Astrocyte (in vitro differentiated cells and primary cell): ENCODE measurements around the gene YAF2. TPM values are rescaled to one million over a fixed set of nuclear protein-coding genes. Genes with fewer than 3 reads are reported as not detected.

Experiments
- DNase-seq: peaks from one replicate; pipeline ENCODE4 v3.0.0-alpha.2; 2010; ENCODE audit warnings: low read depth
- FAIRE-seq: peaks from 2 replicates; lab custom pipeline; 2011; peaks lifted over from hg19 to GRCh38; lab: Jason Lieb, UNC
- H2AFZ ChIP-seq: 2 replicates; pipeline ENCODE4 v1.6.0; 2012; ENCODE audit warnings: low read depth, low read length, inconsistent platforms
- H3K27ac ChIP-seq: 2 replicates; pipeline ENCODE4 v1.5.1; 2011; ENCODE audit warnings: low read depth, low read length, inconsistent platforms
- H3K27me3 ChIP-seq: 2 replicates; pipeline ENCODE4 v1.6.0; 2011; ENCODE audit warnings: low read length, inconsistent platforms; ENCODE audit not compliant: insufficient read depth
- H3K36me3 ChIP-seq: 2 replicates; pipeline ENCODE4 v1.5.1; 2011; ENCODE audit warnings: low read length, inconsistent platforms; ENCODE audit not compliant: insufficient read depth
- H3K4me1 ChIP-seq: 2 replicates; pipeline ENCODE4 v1.5.1; 2011; ENCODE audit warnings: low read length, inconsistent platforms; ENCODE audit not compliant: insufficient read depth
- H3K4me2 ChIP-seq: 2 replicates; pipeline ENCODE4 v1.6.0; 2012; ENCODE audit warnings: low read length, inconsistent platforms
- H3K4me3 ChIP-seq: 2 replicates; pipeline ENCODE4 v1.5.1; 2011; ENCODE audit warnings: low read depth, mild to moderate bottlenecking, low read length, inconsistent platforms; ENCODE audit not compliant: insufficient read depth
- H3K79me2 ChIP-seq: 2 replicates; pipeline ENCODE4 v1.6.0; 2012; ENCODE audit warnings: mild to moderate bottlenecking, low read length, inconsistent platforms; ENCODE audit not compliant: insufficient read depth
- H3K9ac ChIP-seq: 2 replicates; pipeline ENCODE4 v1.6.0; 2012; ENCODE audit warnings: mild to moderate bottlenecking, low read length, inconsistent platforms
- H3K9me3 ChIP-seq: 2 replicates; pipeline ENCODE4 v1.5.1; 2012; ENCODE audit warnings: low read depth, mild to moderate bottlenecking, low read length, inconsistent platforms; ENCODE audit not compliant: insufficient read depth
- H4K20me1 ChIP-seq: 2 replicates; pipeline ENCODE4 v1.6.0; 2012; ENCODE audit warnings: low read length, inconsistent platforms; ENCODE audit not compliant: insufficient read depth
- H3K27ac Mint-ChIP-seq: one replicate; pipeline ENCODE4 v1.8.0; 2021; ENCODE audit warnings: mild to moderate bottlenecking, mixed read lengths; ENCODE audit not compliant: unreplicated experiment
- H3K27me3 Mint-ChIP-seq: one replicate; pipeline ENCODE4 v1.8.0; 2021; ENCODE audit warnings: low read depth, mixed read lengths; ENCODE audit not compliant: unreplicated experiment
- H3K36me3 Mint-ChIP-seq: one replicate; pipeline ENCODE4 v1.8.0; 2021; ENCODE audit warnings: low read depth, mixed read lengths; ENCODE audit not compliant: unreplicated experiment
- H3K4me1 Mint-ChIP-seq: one replicate; pipeline ENCODE4 v1.8.0; 2021; ENCODE audit warnings: low read depth, mixed read lengths; ENCODE audit not compliant: unreplicated experiment
- H3K4me3 Mint-ChIP-seq: one replicate; pipeline ENCODE4 v1.8.0; 2021; ENCODE audit warnings: mild to moderate bottlenecking, moderate library complexity, mixed read lengths; ENCODE audit not compliant: unreplicated experiment
- H3K9me3 Mint-ChIP-seq: one replicate; pipeline ENCODE4 v1.8.0; 2021; ENCODE audit warnings: mild to moderate bottlenecking, mixed read lengths; ENCODE audit not compliant: unreplicated experiment
- CTCF ChIP-seq: IDR thresholded peaks from 2 replicates; pipeline ENCODE4 v1.5.1; 2011; ENCODE audit warnings: low read depth, mild to moderate bottlenecking, inconsistent platforms, low read length, moderate library complexity; ENCODE audit not compliant: insufficient read depth
- EZH2 ChIP-seq: IDR thresholded peaks from 2 replicates; pipeline ENCODE4 v1.6.1; 2012; ENCODE audit warnings: mild to moderate bottlenecking, low read length, inconsistent platforms; ENCODE audit not compliant: insufficient read depth
- total RNA-seq: library from RNA; stranded (reverse); gene quantifications from 2 replicates; pipeline ENCODE4 v1.2.1, GENCODE V29; 2021

The YAF2 gene
- total RNA-seq, 1 donor from 2014 or later, result 28.6 TPM

GRCh38 chr12:42283739-42284138 is 45.7 kb upstream of the YAF2 start:
- Histone ChIP-seq H3K36me3 (no peaks in the 10 kb centered on the region), H3K27ac (no peak overlapping the region), H3K4me3 (no peak overlapping the region), H3K9me3 (no peaks in the 10 kb centered on the region), H4K20me1 (no peaks in the 10 kb centered on the region), H2AFZ (no peak overlapping the region), H3K9ac (no peak overlapping the region), H3K27me3 (peaks cover 4% of the 10 kb centered on the region), H3K79me2 (no peaks in the 10 kb centered on the region), H3K4me1 (no peaks in the 10 kb centered on the region), H3K4me2 (no peak overlapping the region)
- Mint-ChIP-seq H3K9me3 (peaks cover under 1% of the 10 kb centered on the region), H3K36me3 (no peaks in the 10 kb centered on the region), H3K4me1 (no peaks in the 10 kb centered on the region), H3K4me3 (no peak overlapping the region), H3K27ac (no peak overlapping the region), H3K27me3 (peaks cover 4% of the 10 kb centered on the region)
- TF ChIP-seq CTCF (no peak), EZH2 (no peak)
- no peak for DNase-seq
- no peak for FAIRE-seq

- Histone ChIP-seq H3K4me3 (no peak overlapping the region), H3K27me3 (peaks cover 4% of the 10 kb centered on the region), H3K79me2 (no peaks in the 10 kb centered on the region), H3K9me3 (no peaks in the 10 kb centered on the region), H2AFZ (no peak overlapping the region), H3K4me1 (no peaks in the 10 kb centered on the region), H3K27ac (no peak overlapping the region), H3K36me3 (no peaks in the 10 kb centered on the region), H3K4me2 (no peak overlapping the region), H3K9ac (no peak overlapping the region), H4K20me1 (no peaks in the 10 kb centered on the region)
- no peak for TF ChIP-seq EZH2
- no peak for TF ChIP-seq CTCF
- no peak overlapping the region for H3K4me3 Mint-ChIP-seq
- H3K27ac Mint-ChIP-seq, result no peak overlapping the region
- DNase-seq (no peak), FAIRE-seq (no peak)
- H3K9me3 Mint-ChIP-seq, result peaks cover 1% of the 10 kb centered on the region
- H3K4me1 Mint-ChIP-seq, result no peaks in the 10 kb centered on the region
- H3K36me3 Mint-ChIP-seq, result no peaks in the 10 kb centered on the region
- peaks cover 4% of the 10 kb centered on the region for H3K27me3 Mint-ChIP-seq
Measured at GRCh38 chr12:42282294-42282693, 44.2 kb upstream of the YAF2 start.

GRCh38 chr12:42281844-42282243 is 43.8 kb upstream of the YAF2 start:
- Histone ChIP-seq H3K4me1 (no peaks in the 10 kb centered on the region), H3K79me2 (no peaks in the 10 kb centered on the region), H3K9me3 (no peaks in the 10 kb centered on the region), H3K36me3 (no peaks in the 10 kb centered on the region), H3K27ac (no peak overlapping the region), H2AFZ (no peak overlapping the region), H3K27me3 (peaks cover 4% of the 10 kb centered on the region), H3K4me3 (no peak overlapping the region), H3K9ac (no peak overlapping the region), H4K20me1 (no peaks in the 10 kb centered on the region), H3K4me2 (no peak overlapping the region)
- no peak for TF ChIP-seq CTCF
- TF ChIP-seq EZH2, result no peak
- FAIRE-seq, result no peak
- no peaks in the 10 kb centered on the region for H3K4me1 Mint-ChIP-seq
- H3K27me3 Mint-ChIP-seq, result peaks cover 7% of the 10 kb centered on the region
- no peak for DNase-seq
- no peaks in the 10 kb centered on the region for H3K36me3 Mint-ChIP-seq
- H3K9me3 Mint-ChIP-seq, result peaks cover 1% of the 10 kb centered on the region
- no peak overlapping the region for H3K4me3 Mint-ChIP-seq
- no peak overlapping the region for H3K27ac Mint-ChIP-seq
